ENCODE results near the gene ZNF519.
"Not testable (repeated sequence)": the region's sequence is repeated elsewhere in the genome, so short reads cannot be mapped to it uniquely, and the experiment has no call there.

DNA sequence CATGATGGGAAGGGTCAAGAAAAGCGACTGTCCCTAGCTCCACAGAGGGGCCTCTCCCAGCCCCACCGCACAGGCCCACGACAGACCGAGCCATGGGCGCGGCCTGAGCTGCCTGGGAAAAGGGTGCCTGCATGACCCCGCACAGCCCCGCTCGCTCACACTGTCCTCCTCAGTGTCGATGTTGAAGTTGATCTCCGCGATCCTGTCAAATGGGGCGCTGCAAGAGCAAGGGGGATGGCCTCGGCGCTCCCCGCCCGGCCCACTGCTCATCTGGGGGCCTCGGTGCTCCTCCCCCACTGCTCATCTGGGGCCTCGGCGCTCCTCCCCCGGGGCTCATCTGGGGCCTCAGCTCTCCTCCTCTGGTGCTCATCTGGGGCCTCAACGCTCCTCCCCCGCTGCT is 14.5 kb upstream of the ZNF519 start:
- TF ChIP-seq, protein P1, sequence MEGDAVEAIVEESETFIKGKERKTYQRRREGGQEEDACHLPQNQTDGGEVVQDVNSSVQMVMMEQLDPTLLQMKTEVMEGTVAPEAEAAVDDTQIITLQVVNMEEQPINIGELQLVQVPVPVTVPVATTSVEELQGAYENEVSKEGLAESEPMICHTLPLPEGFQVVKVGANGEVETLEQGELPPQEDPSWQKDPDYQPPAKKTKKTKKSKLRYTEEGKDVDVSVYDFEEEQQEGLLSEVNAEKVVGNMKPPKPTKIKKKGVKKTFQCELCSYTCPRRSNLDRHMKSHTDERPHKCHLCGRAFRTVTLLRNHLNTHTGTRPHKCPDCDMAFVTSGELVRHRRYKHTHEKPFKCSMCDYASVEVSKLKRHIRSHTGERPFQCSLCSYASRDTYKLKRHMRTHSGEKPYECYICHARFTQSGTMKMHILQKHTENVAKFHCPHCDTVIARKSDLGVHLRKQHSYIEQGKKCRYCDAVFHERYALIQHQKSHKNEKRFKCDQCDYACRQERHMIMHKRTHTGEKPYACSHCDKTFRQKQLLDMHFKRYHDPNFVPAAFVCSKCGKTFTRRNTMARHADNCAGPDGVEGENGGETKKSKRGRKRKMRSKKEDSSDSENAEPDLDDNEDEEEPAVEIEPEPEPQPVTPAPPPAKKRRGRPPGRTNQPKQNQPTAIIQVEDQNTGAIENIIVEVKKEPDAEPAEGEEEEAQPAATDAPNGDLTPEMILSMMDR (IDR thresholded peaks at IDR 0.05) = not testable (repeated sequence)
- not testable (repeated sequence) for TF ChIP-seq POLR2A, EP300, POLR2AphosphoS5 (IDR thresholded peaks at IDR 0.05)
